ENCODE results near the gene RAB11A. TPM values are rescaled to one million over a fixed set of nuclear protein-coding genes. Genes with fewer than 3 reads are reported as not detected.

Gene RAB11A
- total and polyA plus RNA-seq, 2 of the 13 experiments (the other 11 are each of a cell fraction or from before 2014, with no cell fraction given): 161 to 162 TPM

GRCh38 chr15:65902373-65902772 is 33.1 kb downstream of the RAB11A start:
- no peak overlapping the region for H2AFZ ChIP-seq (ENCODE audit: low read length)
- no peaks in the 10 kb centered on the region for H3K9me3 ChIP-seq (ENCODE audit: low read length)
- TF ChIP-seq ZNF614 (CRISPR knock-in tag; IDR thresholded peaks at IDR 0.05; ENCODE audit: borderline replicate concordance): no peak
- peak; percentile 65 for TF ChIP-seq FOSL2 (CRISPR knock-in tag; IDR thresholded peaks at IDR 0.05)
- TF ChIP-seq RFXAP (CRISPR knock-in tag; IDR thresholded peaks at IDR 0.05; ENCODE audit: borderline replicate concordance): no peak
- no peak for TF ChIP-seq ZNF772 (CRISPR knock-in tag; IDR thresholded peaks at IDR 0.05)
- TF ChIP-seq, protein P1, sequence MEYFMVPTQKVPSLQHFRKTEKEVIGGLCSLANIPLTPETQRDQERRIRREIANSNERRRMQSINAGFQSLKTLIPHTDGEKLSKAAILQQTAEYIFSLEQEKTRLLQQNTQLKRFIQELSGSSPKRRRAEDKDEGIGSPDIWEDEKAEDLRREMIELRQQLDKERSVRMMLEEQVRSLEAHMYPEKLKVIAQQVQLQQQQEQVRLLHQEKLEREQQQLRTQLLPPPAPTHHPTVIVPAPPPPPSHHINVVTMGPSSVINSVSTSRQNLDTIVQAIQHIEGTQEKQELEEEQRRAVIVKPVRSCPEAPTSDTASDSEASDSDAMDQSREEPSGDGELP (IDR thresholded peaks at IDR 0.05; ENCODE audit: borderline replicate concordance, low read depth): peak; percentile 35; the same call in 1 of the 2 replicates
- H3K4me1 ChIP-seq (ENCODE audit: insufficient read depth, low read length): peaks cover 27% of the 10 kb centered on the region
- H3K9ac ChIP-seq (ENCODE audit: insufficient read depth, low read depth, low read length): no peak overlapping the region
- in situ Hi-C loops (cut with HindIII; ENCODE audit: extremely low pct_ligation_motif_present, low pct_unique_long_range_greater_than_20kb): no loop called here
- H3K4me3 ChIP-seq (replicated peaks in 1 of 3; ENCODE audit: insufficient read depth in 1 of 3, low read depth in 2 of 3, low read length in 3 of 3): no peak overlapping the region
- H3K36me3 ChIP-seq (replicated peaks in 1 of 2; ENCODE audit: control insufficient read depth in 1 of 2, insufficient read depth in 2 of 2, low read length in 2 of 2): peaks cover 1 to 27% of the 10 kb centered on the region in 2 experiments; a peak in 4 of 5 replicates
- 100% methylated on average over 1 of the region's 1 CpG for WGBS (ENCODE audit: low lambda C conversion rate)
- ATAC-seq (peak; percentile 36; the same call in 2 of the 3 replicates), FAIRE-seq (no peak), DNase-seq (ENCODE audit: low spot score) (peak; percentile 23)
- no peaks in the 10 kb centered on the region for H4K20me1 ChIP-seq (ENCODE audit: insufficient read depth, low read length)
- no peak overlapping the region for H3K4me2 ChIP-seq (ENCODE audit: low read depth, low read length)
- BruUV-seq (replicated peaks): no TSS peak
- H3K27me3 ChIP-seq (ENCODE audit: control insufficient read depth in 1 of 2, insufficient read depth in 2 of 2, low read length in 2 of 2): no peaks in the 10 kb centered on the region
- H3K79me2 ChIP-seq (ENCODE audit: insufficient read depth, low read length): no peaks in the 10 kb centered on the region
- ChIA-PET POLR2A (interaction anchor here (1.0 kb wide), 1 partner anchor 32 kb away, joined by 3 read pairs; no protein-coding TSS in a partner anchor), CTCF (ENCODE audit: low intra/inter-chr PET ratio, low total read pairs) (no interaction called here)
- intact Hi-C loops (cut with micrococcal nuclease; ENCODE audit: unreplicated experiment): no loop called here
- H3K27ac ChIP-seq (ENCODE audit: extremely low read length, insufficient read depth, low read length): no peak overlapping the region

DNA sequence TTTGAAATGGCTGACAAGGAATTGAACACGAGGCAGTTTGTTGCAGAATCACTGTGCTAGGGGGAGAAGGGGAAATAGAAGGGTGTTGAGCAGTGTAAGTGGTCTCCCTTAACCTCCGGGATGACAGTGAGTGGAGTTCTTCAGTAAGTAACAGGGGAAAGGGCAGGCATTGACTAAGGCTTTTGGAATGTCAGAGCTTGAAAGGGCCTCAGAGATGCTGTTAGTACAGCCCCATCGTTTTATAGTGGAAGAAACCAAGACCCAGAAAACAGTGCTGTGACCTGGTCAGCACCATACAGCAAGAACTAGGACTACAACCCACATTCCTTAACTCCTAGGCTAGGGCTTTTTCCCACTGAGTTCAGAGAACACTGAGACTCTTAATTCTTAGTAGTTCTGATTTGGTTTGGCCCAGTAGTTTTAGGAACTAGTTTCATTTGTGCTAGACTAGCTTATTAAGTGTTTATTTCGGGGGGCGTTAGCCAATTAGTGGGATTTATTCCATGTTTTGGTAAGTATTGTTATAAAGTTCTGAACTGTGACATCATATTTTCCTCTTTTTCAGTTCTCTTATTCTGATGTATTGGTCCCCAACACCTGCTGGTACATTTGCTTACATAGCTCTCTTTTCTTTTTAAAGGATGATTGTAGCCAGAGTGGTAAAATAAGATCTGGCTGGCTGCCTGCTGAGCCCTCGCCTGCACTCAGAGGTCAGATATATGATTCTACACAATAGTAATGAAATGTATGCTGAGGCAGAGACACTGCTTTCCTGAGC is 34.2 kb downstream of the RAB11A start:
- in situ Hi-C loops (cut with HindIII; ENCODE audit: extremely low pct_ligation_motif_present, low pct_unique_long_range_greater_than_20kb): no loop called here
- Histone ChIP-seq H3K4me2 (ENCODE audit: low read depth, low read length) (no peak overlapping the region), H3K27me3 (ENCODE audit: control insufficient read depth in 1 of 2, insufficient read depth in 2 of 2, low read length in 2 of 2) (no peaks in the 10 kb centered on the region), H2AFZ (ENCODE audit: low read length) (no peak overlapping the region), H3K4me1 (ENCODE audit: insufficient read depth, low read length) (peaks cover 27% of the 10 kb centered on the region), H4K20me1 (ENCODE audit: insufficient read depth, low read length) (no peaks in the 10 kb centered on the region), H3K9ac (ENCODE audit: insufficient read depth, low read depth, low read length) (no peak overlapping the region), H3K9me3 (ENCODE audit: low read length) (no peaks in the 10 kb centered on the region), H3K27ac (ENCODE audit: extremely low read length, insufficient read depth, low read length) (no peak overlapping the region), H3K36me3 (replicated peaks in 1 of 2; ENCODE audit: control insufficient read depth in 1 of 2, insufficient read depth in 2 of 2, low read length in 2 of 2) (peaks cover 1 to 20% of the 10 kb centered on the region in 2 experiments; a peak in 4 of 5 replicates), H3K4me3 (replicated peaks in 1 of 3; ENCODE audit: insufficient read depth in 1 of 3, low read depth in 2 of 3, low read length in 3 of 3) (no peak overlapping the region), H3K79me2 (ENCODE audit: insufficient read depth, low read length) (no peaks in the 10 kb centered on the region)
- POLR2A ChIA-PET: no interaction called here
- CTCF ChIA-PET (ENCODE audit: low intra/inter-chr PET ratio, low total read pairs): no interaction called here
- ATAC-seq (no peak), FAIRE-seq (no peak), DNase-seq (ENCODE audit: low spot score) (peak; percentile 12)
- BruUV-seq (replicated peaks): no TSS peak
- 92% methylated on average over 5 of the region's 6 CpGs for WGBS (ENCODE audit: low lambda C conversion rate)
- intact Hi-C loops (cut with micrococcal nuclease; ENCODE audit: unreplicated experiment): no loop called here
- TF ChIP-seq SMARCE1 (IDR thresholded peaks at IDR 0.05; ENCODE audit: borderline replicate concordance) (no peak), FOXM1 (CRISPR knock-in tag; IDR thresholded peaks at IDR 0.05) (no peak), HIVEP1 (CRISPR knock-in tag; IDR thresholded peaks at IDR 0.05) (no peak), REXO4 (CRISPR knock-in tag; IDR thresholded peaks at IDR 0.05; ENCODE audit: borderline replicate concordance) (no peak), PBX2 (CRISPR knock-in tag; IDR thresholded peaks at IDR 0.05) (no peak), GPN1 (CRISPR knock-in tag; IDR thresholded peaks at IDR 0.05; ENCODE audit: borderline replicate concordance) (no peak), ZNF841 (CRISPR knock-in tag; IDR thresholded peaks at IDR 0.05; ENCODE audit: borderline replicate concordance) (no peak), JARID2 (CRISPR knock-in tag; IDR thresholded peaks at IDR 0.05; ENCODE audit: insufficient replicate concordance) (no peak), IRF1 (CRISPR knock-in tag; IDR thresholded peaks at IDR 0.05; ENCODE audit: low read depth) (no peak), ZNF781 (CRISPR knock-in tag; IDR thresholded peaks at IDR 0.05; ENCODE audit: borderline replicate concordance, not compliant biosample characterization) (no peak), PHB2 (IDR thresholded peaks at IDR 0.05; ENCODE audit: partially characterized antibody) (no peak)

All from HepG2 (cell line).